ENCODE data around the gene TMEM135. TPM values are rescaled to one million over a fixed set of nuclear protein-coding genes. Genes with fewer than 3 reads are reported as not detected.

TMEM135 gene
- total RNA-seq = 14.7 and 22.1 TPM in 2 replicates

GRCh38 chr11:87037450-87038234, at the start of gene TMEM135:
Gene TMEM135, plus strand, starts transcription at chr11:87037934. Its CDS starts 112 bp downstream, at chr11:87038046.

Other genes starting within 250 kb of the TMEM135 start
- gene PRSS23, start 237.4 kb upstream of the TMEM135 start, total RNA-seq = 67.6 and 459 TPM in 2 replicates
- gene FZD4, start 82.5 kb upstream of the TMEM135 start, total RNA-seq = 21.4 and 22.6 TPM in 2 replicates